H1 (cell line): ENCODE results near the gene ADAD2.

Experiments
- CTCF ChIP-seq, 3 experiments: IDR thresholded peaks; 1 replicate in 2 of 3; 2 replicates in 1 of 3; pipeline versions ENCODE4 v1.5.1 to v1.6.1; 2011; ENCODE audit warnings: low read length in 3 of 3, mild to moderate bottlenecking in 3 of 3, inconsistent platforms in 2 of 3, low read depth in 1 of 3, moderate library complexity in 1 of 3; ENCODE audit not compliant: insufficient read depth in 1 of 3; ENCODE audit errors: control extremely low read depth in 1 of 3
- EP300 ChIP-seq, 2 experiments: IDR thresholded peaks; 1 replicate in 1 of 2; 2 replicates in 1 of 2; pipeline ENCODE4 v1.6.1; 2011 to 2012; ENCODE audit warnings: low read depth in 2 of 2, low read length in 2 of 2, mild to moderate bottlenecking in 2 of 2, borderline replicate concordance in 1 of 2, inconsistent platforms in 1 of 2, moderate library complexity in 1 of 2
- EZH2 ChIP-seq: fragments of 200-600 bp; sonication (generic); IDR thresholded peaks from 2 replicates; pipeline ENCODE4 v1.7.1; 2012; ENCODE audit warnings: low read depth, mild to moderate bottlenecking, moderate library complexity, low read length, inconsistent platforms; ENCODE audit not compliant: severe bottlenecking
- POLR2A ChIP-seq, 2 experiments: IDR thresholded peaks; 1 replicate in 1 of 2; 2 replicates in 1 of 2; pipeline ENCODE4 v1.6.1; 2011; ENCODE audit warnings: low read depth in 2 of 2, low read length in 2 of 2, mild to moderate bottlenecking in 2 of 2; ENCODE audit errors: control extremely low read depth in 1 of 2
- RFX5 ChIP-seq: IDR thresholded peaks from 2 replicates; pipeline ENCODE4 v1.6.1; 2011; ENCODE audit warnings: low read depth, low read length, improper control_type of control experiment, borderline replicate concordance
- YY1 ChIP-seq: IDR thresholded peaks from 2 replicates; pipeline ENCODE4 v1.6.1; 2011; ENCODE audit warnings: low read depth, mild to moderate bottlenecking, low read length

DNA sequence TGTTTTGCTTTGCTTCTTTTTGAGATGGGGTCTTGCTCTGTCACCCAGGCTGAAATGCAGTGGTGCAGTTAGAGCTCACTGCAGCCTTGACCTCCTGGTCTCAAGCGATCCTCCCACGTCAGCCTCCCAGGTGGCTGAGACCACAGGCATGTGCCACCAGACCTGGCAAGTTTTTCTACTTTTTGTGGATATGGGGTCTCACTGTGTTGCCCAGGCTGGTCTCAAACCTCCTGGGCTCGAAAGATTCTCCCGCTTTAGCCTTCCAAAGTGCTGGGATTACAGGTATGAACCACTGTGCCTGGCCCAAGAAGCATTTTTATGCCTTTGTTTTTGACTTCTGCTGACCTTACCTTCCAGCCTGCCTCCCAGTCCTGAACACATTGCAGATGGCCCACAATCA, 35.7 kb upstream of the ADAD2 start:
- no peak for TF ChIP-seq EP300 (IDR thresholded peaks at IDR 0.05; ENCODE audit: borderline replicate concordance in 1 of 2, low read depth in 2 of 2, low read length in 2 of 2)
- no peak for TF ChIP-seq RFX5
- TF ChIP-seq CTCF (IDR thresholded peaks at IDR 0.05; ENCODE audit: control extremely low read depth in 1 of 3, insufficient read depth in 1 of 3, low read depth in 1 of 3, low read length in 3 of 3) = no peak
- TF ChIP-seq POLR2A (IDR thresholded peaks at IDR 0.05; ENCODE audit: control extremely low read depth in 1 of 2, low read depth in 2 of 2, low read length in 2 of 2) = no peak
- no peak for TF ChIP-seq EZH2
- TF ChIP-seq YY1 = no peak
